ENCODE measurements around the gene PPARD.
"Not testable (repeated sequence)": the region's sequence is repeated elsewhere in the genome, so short reads cannot be mapped to it uniquely, and the experiment has no call there.

PPARD gene

DNA sequence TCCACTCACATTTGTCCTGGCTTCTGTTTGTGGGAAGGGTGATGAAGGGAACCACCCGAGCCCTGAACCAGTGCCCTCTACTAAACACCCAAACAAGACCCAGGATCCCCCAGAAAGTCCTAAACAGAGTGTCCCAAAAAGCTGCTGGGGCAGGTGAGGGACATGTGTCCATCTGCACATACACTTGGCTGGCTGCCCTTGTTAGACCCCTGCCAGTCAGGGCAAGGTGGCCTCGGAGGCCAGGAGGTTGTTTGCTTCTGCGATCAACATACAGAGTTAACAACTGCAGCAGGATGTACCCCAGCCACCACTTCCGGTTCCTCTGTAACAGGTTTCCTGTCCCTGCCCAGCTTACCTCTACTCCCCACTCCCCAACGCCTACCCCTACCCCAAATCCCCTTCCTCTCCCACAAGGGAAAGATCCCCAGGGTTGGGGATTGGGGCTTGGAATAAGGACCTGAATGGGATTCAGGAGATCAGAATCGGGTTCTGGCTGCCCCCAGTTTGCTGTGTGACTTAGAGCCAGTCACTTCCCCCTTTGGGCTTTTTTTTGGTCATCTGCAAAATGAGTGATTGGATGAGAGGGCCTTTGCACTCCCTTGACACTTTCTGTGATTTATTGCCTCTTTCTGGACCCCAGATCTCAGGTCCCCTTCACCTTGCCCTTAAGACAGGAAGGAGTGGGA lies 30.8 kb upstream of the PPARD start:
- in situ Hi-C loops (cut with MboI; ENCODE audit: low sequenced_read_pairs) = no loop called here

DNA sequence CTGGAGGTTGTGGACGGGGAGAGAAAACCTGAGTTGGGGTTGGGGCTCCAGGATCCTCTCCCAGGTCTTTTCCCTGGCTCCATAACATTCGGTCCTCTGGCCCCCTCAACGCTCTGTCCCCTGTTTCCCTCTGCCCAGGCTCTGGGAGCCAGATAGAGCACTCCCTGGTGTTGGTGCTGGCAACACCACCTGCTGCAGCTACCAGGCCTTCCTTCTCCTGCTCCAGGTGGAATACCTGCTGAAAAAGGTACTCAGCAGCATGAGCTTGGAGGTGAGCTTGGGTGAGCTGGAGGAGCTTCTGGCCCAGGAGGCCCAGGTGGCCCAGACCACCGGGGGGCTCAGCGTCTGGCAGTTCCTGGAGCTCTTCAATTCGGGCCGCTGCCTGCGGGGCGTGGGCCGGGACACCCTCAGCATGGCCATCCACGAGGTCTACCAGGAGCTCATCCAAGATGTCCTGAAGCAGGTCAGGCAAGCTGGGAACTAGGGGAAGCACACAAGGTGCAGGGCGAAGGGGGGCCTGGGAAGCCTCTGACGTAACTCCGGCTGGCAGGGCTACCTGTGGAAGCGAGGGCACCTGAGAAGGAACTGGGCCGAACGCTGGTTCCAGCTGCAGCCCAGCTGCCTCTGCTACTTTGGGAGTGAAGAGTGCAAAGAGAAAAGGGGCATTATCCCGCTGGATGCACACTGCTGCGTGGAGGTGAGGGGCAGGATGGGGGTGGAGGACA lies 30.1 kb upstream of the PPARD start:
- in situ Hi-C loops (cut with MboI; ENCODE audit: low sequenced_read_pairs) = no loop called here

DNA sequence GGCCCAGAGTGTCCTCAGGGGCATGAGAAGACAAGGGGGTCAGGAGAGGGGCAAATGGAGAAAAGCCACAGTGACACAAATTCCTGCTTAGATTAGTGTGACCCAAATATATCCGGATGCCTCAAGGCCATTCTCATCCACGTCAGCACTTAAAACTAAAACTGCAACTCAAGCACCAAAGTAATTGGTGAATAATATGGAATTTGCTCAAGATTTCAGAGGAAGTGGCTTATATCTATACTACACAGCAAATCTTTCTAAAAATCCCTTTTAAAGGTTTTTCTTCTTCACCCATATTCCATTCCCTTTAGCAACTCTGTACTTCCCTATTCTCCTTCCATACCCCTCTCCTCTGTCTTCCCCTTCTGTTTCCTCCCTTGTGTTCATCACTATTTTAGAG lies 29.6 kb upstream of the PPARD start:
- in situ Hi-C loops (cut with MboI; ENCODE audit: low sequenced_read_pairs) = no loop called here

DNA sequence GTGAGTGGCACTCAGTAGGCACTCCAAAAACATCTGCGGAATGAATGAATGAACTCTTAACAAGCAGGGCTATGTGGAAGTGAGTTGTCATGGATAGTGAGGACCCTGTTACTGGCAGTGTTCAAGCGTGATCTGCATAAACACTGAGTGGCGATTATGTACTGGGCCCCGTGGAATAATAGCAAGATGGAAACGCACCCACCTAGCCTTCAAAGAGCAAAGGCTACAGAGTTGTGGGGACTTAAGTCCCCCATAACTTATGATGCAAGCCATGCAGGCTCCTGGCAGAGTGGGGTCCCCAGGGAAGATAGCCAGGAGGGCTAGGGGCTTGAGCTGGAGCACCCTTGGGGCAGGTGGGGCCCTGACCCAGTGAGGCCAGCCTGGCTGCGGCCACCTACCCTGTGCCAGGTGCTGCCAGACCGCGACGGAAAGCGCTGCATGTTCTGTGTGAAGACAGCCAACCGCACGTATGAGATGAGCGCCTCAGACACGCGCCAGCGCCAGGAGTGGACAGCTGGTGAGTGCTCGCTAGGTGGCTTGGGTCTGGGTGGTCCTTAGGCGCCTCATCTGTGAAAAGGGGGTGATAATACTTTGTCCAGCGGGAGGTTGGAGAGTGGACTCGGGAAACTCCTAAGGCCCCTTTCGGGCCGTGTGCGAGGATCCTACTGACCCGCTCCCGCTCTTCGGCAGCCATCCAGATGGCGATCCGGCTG lies 24.7 kb upstream of the PPARD start:
- in situ Hi-C loops (cut with MboI; ENCODE audit: low sequenced_read_pairs) = no loop called here

DNA sequence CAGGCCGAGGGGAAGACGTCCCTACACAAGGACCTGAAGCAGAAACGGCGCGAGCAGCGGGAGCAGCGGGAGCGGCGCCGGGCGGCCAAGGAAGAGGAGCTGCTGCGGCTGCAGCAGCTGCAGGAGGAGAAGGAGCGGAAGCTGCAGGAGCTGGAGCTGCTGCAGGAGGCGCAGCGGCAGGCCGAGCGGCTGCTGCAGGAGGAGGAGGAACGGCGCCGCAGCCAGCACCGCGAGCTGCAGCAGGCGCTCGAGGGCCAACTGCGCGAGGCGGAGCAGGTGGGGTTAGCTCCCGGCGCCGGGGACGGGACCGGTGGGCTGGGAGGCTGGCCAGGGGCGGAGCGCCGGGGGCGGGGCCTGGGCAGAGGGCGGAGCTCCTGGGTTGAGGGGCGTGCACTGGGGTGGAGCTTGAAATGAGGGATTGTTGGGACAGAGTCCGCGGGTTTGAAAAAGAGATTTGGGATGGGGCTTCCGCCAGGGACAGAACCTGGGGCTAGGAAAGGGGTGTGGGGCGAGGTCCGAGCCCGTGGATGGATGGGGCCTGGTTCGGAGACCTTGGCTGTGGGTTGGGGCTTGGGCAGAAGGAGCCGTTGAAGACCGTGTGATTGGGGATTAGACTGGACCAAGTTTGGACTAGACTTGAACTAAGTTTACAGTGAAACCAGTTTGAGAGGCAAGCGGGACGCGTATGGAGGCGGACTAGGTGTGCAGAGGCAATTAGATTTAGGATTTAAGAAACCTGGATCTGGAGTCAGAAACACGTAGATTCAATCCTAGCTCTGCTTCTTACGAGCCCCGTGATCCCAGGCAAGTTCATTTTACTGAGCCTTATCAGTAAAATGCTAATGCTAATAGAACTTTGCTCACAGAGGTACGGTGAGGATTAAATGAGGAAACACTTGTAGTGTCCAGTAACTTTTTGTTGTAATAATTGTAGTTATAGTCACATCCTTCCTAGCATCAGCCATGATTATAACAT lies 23.9 kb upstream of the PPARD start:
- in situ Hi-C loops (cut with MboI; ENCODE audit: low sequenced_read_pairs) = no loop called here

DNA sequence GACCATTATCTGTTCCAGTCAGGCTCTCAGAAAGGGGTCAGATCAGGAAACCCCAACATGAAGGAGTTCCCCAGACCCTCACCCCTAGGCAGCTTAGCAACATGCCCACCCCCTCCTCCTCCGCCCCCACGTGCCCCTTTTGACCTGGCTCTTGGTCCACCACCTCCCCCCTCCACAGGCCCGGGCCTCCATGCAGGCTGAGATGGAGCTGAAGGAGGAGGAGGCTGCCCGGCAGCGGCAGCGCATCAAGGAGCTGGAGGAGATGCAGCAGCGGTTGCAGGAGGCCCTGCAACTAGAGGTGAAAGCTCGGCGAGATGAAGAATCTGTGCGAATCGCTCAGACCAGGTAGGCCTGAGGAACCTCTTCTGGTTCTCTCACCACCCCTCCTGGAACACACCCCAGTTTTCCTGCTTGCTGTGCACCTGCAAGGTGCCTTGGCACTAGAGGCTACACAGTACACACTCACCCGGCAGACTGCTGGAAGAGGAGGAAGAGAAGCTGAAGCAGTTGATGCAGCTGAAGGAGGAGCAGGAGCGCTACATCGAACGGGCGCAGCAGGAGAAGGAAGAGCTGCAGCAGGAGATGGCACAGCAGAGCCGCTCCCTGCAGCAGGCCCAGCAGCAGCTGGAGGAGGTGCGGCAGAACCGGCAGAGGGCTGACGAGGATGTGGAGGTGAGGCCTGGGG lies 22.9 kb upstream of the PPARD start:
- in situ Hi-C loops (cut with MboI; ENCODE audit: low sequenced_read_pairs) = no loop called here

DNA sequence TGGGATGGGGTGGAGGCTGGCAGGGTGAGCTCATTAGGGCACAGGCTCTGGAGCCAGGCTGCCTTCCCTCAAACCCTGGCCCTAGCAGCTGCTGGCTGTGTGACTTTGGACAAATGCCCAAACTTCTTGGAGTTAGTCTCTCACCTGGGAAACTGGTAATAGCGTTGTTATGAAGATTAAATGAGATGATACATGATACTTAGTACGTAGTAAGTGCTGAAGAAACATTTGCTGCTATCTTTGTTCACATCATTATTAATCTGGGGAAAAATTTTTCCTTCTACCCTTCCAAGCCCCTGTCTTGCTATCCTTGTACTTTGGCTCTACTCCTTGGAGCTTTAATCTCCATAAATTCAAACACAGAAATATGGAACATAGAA lies 22.3 kb upstream of the PPARD start:
- in situ Hi-C loops (cut with MboI; ENCODE audit: low sequenced_read_pairs) = no loop called here

DNA sequence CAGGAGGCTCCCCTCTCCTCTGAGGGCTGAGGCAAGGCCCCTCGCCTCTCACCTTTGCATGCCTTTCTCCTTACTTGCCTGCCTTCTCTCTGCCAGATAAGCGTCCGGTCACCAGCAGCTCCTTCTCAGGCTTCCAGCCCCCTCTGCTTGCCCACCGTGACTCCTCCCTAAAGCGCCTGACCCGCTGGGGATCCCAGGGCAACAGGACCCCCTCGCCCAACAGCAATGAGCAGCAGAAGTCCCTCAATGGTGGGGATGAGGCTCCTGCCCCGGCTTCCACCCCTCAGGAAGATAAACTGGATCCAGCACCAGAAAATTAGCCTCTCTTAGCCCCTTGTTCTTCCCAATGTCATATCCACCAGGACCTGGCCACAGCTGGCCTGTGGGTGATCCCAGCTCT lies 21.3 kb upstream of the PPARD start:
- in situ Hi-C loops (cut with MboI; ENCODE audit: low sequenced_read_pairs) = no loop called here

DNA sequence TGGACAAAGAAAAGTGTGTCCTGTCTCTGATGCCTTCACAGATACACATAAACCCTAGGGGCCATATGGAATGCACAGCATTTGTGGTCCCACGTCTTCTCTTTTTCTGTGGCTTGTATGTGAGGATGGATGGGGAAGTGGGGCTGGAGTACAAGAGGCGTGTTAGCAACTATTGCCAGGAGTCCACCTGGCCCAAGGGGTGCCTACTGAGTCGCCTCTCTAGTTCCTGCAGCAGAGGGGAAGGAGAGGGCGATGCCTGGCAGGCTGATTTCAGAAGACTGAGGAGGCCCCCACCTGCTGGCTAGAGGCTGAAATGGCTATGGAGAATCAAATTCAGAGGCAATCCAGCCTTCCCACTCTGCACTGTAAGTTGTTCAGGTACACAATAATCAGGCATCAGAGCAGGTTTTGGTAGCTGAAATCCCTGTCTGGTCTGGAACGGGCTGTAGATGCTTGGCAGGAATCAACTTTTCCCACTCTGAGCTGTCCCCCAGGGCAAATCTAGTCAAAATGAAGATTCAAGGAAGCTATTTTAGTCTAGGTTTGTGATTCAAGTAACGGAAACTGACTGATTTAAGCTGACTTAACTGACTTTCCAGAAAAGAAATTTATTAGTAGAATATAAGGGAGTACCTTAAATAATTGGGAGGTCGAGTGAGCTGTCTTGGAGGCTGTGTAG lies 14.9 kb upstream of the PPARD start:
- in situ Hi-C loops (cut with MboI; ENCODE audit: low sequenced_read_pairs) = no loop called here

DNA sequence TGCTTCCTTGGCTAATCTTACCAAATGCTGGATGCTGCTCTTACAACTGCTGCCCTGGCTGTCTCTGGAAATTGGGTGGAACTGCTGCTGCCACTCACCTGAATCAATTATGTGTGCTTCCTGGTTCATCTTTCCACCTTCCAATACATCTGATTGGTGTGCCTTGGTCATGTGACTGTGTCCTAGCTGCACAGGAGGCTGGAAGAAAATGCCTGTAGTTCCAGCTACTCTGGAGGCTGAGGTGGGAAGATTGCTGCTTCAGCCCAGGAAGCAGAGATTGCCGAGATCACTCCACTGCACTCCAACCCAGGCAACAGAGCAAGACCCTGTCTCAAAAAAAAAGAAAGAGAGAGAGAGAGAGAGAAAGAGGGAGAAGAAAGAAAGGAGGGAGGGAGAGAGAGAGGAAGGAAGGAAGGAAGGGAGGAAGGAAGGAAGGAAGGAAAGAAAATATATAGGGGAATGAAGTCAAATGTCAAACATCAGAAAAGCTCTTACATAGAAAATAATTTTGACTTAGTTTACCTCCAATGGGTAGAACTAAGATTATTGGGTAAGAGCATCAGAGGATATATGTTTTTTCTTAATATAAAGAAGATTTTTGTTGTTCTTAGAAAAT lies 14.1 kb upstream of the PPARD start:
- in situ Hi-C loops (cut with MboI; ENCODE audit: low sequenced_read_pairs) = no loop called here

DNA sequence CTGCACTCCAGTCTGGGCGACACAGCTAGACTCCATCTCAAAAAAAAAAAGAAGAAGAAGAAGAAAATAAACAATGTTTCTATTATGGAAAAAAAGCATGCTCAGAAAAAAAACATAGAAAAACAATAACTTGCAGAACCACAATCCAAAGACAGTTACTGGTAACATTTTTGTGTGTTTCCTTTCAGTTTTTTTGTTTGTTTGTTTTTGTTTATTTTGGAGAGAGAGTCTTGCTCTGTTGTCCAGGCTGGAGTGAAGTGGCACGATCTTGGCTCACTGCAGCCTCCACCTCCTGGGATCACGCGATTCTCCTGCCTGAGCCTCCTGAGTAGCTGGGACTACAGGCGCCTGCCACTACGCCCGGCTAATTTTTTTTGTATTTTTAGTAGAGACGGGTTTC lies 13.4 kb upstream of the PPARD start:
- in situ Hi-C loops (cut with MboI; ENCODE audit: low sequenced_read_pairs) = not testable (repeated sequence)

DNA sequence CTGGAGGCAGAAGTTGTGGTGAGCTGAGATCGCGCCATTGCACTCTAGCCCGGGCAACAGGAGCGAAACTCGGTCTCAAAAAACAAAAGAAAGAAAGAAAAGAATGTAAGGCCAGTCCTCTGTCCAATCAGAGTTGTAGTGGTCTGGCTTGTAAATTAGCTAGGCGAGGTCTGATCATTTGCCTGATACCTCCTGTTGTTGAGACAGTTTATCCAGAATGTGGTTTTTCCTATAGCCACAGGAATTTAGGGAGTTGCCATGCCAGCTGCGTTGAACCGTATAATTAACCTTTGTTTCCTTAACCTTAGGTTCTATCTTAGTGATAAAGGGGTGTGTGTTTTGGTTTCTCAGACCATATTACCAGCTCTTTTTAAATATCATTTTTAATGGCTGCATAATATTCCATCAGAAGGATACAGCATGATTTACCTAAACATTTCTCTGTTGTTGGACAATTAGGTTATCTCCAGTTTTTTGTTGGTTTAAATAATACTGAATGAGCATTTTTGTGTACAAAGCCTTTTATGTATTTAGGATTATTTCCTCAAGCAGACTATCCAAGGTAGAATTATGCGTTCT lies 11.7 kb upstream of the PPARD start:
- in situ Hi-C loops (cut with MboI; ENCODE audit: low sequenced_read_pairs) = no loop called here

DNA sequence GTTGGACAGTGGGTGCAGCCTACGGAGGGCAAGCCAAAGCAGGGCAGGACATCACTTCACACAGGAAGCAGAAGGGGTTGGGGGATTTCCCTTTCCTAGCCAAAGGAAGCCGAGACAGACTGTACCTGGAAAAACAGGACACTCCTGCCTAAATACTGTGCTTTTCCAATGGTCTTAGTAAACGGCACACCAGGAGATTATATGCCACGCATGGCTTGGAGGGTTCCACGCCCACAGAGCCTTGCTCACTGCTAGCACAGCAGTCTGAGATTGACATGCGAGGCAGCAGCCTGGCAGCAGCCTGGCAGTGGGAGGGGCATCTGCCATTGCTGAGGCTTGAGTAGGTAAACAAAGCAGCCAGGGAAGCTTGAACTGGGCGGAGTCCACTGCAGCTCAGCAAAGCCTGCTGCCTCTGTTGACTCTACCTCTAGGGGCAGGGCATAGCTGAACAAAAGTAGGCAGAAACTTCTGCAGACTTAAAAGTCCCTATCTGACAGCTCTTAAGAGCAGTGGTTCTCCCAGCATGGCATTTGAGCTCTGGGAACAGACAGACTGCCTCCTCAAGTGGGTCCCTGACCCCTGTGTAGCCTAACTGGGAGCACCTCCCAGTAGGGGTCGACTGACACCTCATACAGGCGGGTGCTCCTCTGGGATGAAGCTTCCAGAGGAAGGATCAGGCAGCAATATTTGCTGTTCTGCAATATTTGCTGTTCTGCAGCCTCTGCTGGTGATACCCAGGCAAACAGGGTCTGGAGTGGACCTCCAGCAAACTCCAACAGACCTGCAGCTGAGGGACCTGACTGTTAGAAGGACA lies 10.1 kb upstream of the PPARD start:
- in situ Hi-C loops (cut with MboI; ENCODE audit: low sequenced_read_pairs) = not testable (repeated sequence)

DNA sequence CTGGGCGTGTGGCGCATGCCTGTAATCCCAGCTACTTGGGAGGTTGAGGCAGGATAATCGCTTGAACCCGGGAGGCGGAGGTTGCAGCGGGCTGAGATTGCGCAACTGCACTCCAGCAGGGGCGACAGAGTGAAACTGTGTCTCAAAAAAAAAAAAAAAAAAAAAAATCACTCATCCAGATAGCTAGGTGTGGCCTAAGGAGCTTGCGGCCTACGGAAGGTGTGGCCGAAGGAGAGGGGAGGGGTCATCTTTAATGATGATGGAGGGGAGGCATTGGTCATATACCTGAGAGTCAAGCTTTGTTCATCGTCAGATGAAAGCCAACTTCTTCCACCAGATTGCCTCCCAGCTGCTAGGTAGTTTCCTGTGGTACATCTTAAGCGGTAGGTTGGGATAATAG lies 801 bp upstream of the PPARD start:
- in situ Hi-C loops (cut with MboI; ENCODE audit: low sequenced_read_pairs) = no loop called here

DNA sequence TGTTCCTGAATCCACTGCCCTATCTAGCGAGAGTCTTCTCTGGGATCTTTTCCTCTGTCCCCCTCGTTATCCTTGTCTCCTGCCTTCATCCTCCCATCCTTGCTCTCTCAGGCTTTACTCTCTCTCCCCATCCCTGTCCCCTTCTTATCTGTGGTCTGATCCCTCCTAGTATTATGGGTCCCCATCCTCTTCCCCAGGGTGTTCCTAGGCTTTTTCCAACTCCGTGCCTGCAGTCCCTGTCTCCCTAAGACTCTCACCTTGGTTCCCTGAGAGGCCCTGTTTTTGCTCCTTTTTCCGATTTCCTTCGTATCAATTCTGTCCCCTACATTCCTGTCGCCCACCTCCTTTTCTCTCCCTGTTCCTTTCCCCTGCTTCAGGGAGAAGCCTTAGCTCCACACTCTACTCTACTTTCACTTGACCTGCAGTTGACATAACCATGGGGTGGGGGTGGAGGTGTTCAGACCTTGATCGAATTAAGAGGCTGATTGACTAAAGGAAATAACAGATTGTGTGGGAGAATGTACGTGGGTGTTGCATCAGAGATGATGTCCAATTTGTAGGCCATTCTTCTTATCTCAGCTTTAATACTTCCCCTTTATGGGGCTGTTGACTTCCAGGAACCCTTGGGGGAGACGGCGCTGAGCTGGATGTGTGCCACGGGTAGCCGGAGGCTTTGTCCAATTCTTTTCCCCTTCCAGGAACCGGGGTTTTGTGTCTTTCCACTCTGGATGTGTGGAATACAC lies 905 bp downstream of the PPARD start:
- in situ Hi-C loops (cut with MboI; ENCODE audit: low sequenced_read_pairs) = no loop called here

DNA sequence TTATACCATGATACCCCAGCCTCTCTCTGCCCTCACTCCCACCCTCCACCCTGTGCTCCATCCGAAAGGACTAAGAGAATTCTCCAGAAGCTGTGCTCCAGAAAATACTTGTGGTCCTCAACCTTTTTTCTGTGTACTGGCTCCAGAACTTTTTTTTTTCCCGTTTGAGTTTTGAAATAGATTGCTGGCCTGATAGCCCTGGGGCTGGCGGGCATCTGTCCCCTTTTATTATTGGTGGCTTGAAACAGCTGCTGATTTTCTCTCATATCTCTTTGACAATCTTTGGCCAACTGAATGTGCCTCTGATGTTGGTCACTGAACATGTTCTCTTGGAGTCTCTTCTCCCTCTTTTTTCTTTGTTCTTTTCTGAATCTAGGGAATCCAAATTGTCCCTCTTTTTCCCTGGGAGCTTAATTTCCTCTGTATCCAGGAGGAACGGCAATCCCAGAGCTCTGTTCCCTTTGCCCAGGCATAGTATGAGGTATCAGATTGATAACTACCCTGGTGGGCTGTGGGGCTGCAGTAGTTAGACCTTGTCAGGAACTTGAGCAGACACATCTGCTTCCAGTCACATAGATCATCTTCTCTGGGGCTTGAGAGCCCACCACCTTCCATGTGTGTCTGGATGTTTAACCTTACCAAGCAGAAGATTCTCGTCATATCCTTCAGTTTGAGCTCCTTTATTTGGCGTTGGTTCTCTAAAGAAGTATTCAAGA lies 1.6 kb downstream of the PPARD start:
- in situ Hi-C loops (cut with MboI; ENCODE audit: low sequenced_read_pairs) = no loop called here

DNA sequence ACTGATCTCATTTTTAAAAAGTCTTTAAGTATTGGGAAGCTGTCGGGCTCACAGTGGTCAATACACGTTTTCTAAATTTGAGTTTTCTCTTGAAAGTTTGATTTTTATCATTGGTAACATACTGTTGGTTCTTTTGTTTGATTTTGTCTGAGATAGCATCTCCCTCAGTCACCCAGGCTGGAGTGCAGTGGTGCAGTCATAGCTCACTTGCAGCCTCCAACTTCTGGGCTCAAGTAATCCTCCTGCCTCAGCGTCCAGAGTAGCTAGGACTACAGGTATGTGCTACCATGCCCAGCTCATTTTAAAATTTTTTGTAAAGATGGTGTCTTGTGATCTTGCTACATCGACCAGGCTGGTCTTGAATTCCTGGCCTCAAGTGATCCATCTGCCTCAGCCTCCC lies 9.1 kb downstream of the PPARD start:
- in situ Hi-C loops (cut with MboI; ENCODE audit: low sequenced_read_pairs) = no loop called here
